NCI-H345 (cell line): ENCODE measurements around the gene GPR160.

Experiments
- DNase-seq: peaks from one replicate; lab custom pipeline; 2025; lab: John Stamatoyannopoulos, UW

GPR160 gene

GRCh38 chr3:170064108-170064507 is 26.3 kb downstream of the GPR160 start:
- no peak for DNase-seq

GRCh38 chr3:170075441-170076091 is 37.8 kb downstream of the GPR160 start:
- DNase-seq, result no peak

- no peak for DNase-seq
Measured at GRCh38 chr3:170076715-170077238, 39.0 kb downstream of the GPR160 start.

- DNase-seq, result no peak
Measured at GRCh38 chr3:170077361-170077760, 39.6 kb downstream of the GPR160 start.

- no peak for DNase-seq
Measured at GRCh38 chr3:170078620-170079281, 41.0 kb downstream of the GPR160 start.

- DNase-seq, result no peak
Measured at GRCh38 chr3:170079536-170080165, 41.9 kb downstream of the GPR160 start.

DNA sequence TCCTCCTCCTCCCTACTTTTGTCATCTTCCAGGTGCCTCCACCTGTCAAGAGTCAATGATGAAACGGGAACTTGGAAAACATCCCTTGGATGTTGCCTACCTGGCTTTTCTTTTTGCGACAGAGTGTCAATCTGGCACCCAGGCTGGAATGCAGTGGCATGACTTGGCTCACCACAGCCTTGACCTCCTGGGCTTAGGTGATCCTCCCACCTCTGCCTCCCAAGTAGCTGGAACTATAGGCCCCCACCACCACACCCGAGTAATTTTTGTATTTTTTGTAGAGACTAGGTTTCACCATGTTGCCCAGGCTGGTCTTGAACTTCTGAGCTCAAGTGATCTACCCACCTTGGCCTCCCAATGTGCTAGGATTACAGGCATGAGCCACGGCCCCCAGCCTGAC is 42.8 kb downstream of the GPR160 start:
- no peak for DNase-seq

- no peak for DNase-seq
Measured at GRCh38 chr3:170081079-170081741, 43.4 kb downstream of the GPR160 start.

DNA sequence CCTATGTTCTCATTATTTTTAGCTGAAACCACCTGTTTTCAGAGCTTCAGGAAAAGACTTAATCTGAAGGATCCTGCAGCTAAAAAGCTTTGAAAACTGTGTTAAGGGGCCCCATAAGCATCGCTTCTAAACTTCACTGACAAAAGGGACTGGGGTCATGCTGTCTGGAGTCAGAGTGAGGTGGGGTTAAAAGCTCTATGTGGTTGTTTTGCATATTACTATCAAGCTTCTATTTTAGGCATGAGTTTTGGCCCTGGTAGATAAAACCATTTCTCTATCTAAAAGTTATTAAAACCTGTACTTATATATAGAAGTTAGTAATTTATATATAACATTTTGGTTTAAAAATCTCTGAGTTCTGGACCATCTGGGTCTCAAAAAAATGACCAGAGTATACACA is 45.5 kb downstream of the GPR160 start:
- no peak for DNase-seq

DNA sequence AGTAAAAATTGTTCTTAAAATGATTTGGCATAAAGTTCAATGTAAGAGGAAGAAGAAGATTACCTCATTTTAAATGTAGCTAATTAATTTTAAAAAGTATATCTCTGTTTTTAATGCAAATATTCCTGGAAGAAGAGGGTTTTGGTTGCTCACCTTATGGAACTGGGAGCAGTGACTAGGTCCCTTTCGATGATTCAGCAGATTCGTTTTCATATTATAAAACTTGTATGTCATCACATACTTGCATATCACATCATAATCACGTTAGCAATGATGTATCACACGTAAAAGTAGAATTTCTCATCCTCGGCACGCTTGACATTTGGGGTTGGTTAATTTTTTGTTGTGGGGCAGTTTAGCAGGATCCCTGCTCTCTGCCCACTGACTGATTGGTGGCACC is 47.6 kb downstream of the GPR160 start:
- DNase-seq, result no peak

- DNase-seq, result no peak
Measured at GRCh38 chr3:170089862-170090600, 52.2 kb downstream of the GPR160 start.

- no peak for DNase-seq
Measured at GRCh38 chr3:170090601-170090981, 52.8 kb downstream of the GPR160 start.

GRCh38 chr3:170092907-170093306 is 55.1 kb downstream of the GPR160 start:
- DNase-seq, result no peak

GRCh38 chr3:170095771-170096170 is 58.0 kb downstream of the GPR160 start:
- DNase-seq, result no peak

DNA sequence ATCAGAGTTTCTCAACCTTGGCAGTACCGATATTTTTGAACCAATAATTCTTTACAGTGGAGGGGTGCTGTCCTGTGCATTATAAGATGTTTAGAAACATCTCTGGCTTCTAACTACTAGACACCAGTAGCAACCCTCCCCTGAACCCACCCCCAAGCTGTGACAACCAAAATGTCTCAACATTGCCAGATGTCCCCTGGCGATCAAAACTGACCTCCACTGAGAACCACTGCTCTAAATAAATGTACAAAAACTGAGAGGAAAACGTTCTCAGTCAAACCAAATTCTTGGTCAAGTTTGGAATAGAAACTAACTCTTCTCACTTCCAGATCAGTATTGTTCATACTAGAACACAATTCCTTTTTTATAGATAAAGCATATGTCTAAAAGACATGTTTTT is 58.5 kb downstream of the GPR160 start:
- no peak for DNase-seq

- DNase-seq, result no peak
Measured at GRCh38 chr3:170098753-170099152, 61.0 kb downstream of the GPR160 start.

DNA sequence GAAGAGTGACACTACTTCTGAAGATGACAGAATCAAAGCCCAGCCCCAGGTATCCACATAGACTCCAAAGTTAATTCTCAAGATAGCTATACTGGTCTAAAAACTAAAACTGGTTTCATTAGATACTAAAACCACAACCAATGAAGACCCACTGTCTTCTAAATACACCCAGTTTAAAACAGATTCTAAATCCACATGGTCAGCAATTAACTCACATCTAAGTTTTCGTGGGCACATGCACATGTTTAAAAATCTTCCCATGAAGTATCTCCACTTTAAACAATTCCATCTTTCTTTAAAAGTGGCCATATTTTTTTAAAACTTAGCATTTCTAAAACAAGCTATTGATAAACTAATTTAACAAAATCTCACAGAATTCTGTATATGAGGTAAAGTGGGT is 63.1 kb downstream of the GPR160 start:
- no peak for DNase-seq

DNA sequence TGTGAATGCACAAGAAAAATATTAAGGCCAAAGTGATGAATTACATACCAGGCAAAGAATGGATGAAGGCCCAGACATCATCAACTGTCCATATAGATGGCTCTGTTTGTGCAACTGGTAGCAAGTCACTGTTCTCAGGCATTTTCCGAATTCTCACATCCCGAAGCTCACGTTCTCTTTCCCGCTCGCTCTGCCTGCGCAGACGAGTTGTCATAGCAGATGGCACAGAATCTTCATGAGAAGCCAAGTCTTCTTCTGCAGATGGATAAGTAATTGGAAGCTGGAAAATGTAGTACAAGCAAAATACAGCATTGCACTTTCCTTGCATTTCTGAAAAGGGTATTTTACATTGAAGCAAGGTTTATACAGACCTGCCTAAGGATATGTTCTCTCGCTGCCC is 64.6 kb downstream of the GPR160 start:
- no peak for DNase-seq

- no peak for DNase-seq
Measured at GRCh38 chr3:170107941-170108340, 70.1 kb downstream of the GPR160 start.

- no peak for DNase-seq
Measured at GRCh38 chr3:170108955-170109354, 71.2 kb downstream of the GPR160 start.

DNA sequence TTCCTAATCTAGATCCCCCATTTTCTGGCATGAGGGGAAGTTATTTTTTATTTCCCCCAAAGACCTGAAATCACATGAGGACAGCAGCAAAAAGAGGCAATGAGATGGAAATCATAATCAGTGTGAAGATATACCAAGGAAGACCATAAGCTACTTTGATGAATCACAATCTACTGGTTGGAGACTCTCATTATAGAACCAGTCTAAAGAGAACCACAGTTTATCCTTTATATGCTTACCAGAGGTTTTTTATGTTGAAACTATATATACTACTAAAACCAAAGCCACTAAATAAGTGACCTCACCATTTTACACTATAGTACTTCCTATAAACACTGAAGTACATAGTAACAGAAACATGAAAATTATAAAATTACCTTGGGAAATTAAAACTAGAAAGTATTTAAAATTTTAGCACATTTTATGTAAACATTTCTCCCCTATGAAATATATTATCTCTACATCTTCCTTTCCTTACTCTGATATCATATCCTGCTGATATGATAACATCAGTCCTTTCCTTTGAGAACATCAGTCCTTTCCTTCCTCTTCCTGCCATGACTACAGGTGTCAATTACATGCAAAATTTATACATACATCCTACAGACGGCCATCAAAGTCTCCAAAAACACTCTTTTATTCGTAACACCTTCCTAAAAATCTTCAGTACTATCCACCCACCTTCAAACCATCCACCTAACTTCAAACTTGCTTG is 71.9 kb downstream of the GPR160 start:
- no peak for DNase-seq
